GM12892 (cell line): ENCODE measurements around the gene OSBPL5.

Source experiments
- POLR2A ChIP-seq: IDR thresholded peaks from 2 replicates; pipeline ENCODE4 v1.6.1; 2011; ENCODE audit warnings: low read depth, low read length, control low read depth
- POLR2AphosphoS5 ChIP-seq: IDR thresholded peaks from 2 replicates; pipeline ENCODE4 v1.6.1; 2011; ENCODE audit warnings: low read depth, low read length, control low read depth

GRCh38 chr11:3183523-3183922 is 18.4 kb upstream of the OSBPL5 start:
- TF ChIP-seq POLR2AphosphoS5: no peak
- no peak for TF ChIP-seq POLR2A
